Lower lobe of right lung (tissue), 2 donors: ENCODE results near the gene ESPNL. TPM values are rescaled to one million over a fixed set of nuclear protein-coding genes. Genes with fewer than 3 reads are reported as not detected.

ENCODE experiments used
- ATAC-seq, 2 donors: fragments of 200-7000 bp; cut with Tn5 transposase; one replicate each; pipeline ENCODE4 v1.9.1; 2020 to 2022; ENCODE audit warnings: mild to moderate bottlenecking in 2 of 2, moderate library complexity in 2 of 2
- DNase-seq: peaks from one replicate; pipeline ENCODE4 v3.0.0-alpha.2; 2020
- H3K27ac ChIP-seq: fragments of 200-600 bp; one replicate; pipeline ENCODE4 v1.8.0; 2022
- H3K27me3 ChIP-seq: fragments of 200-600 bp; one replicate; pipeline ENCODE4 v1.8.0; 2022; ENCODE audit warnings: low read depth
- H3K36me3 ChIP-seq: fragments of 200-600 bp; one replicate; pipeline ENCODE4 v1.8.0; 2022; ENCODE audit warnings: mild to moderate bottlenecking
- H3K4me1 ChIP-seq: fragments of 200-600 bp; one replicate; pipeline ENCODE4 v1.8.0; 2022
- H3K4me3 ChIP-seq: fragments of 200-600 bp; one replicate; pipeline ENCODE4 v1.8.0; 2022; ENCODE audit warnings: mild to moderate bottlenecking
- H3K9me3 ChIP-seq: fragments of 200-600 bp; one replicate; pipeline ENCODE4 v1.8.0; 2022
- intact Hi-C: fragments of 100-400 bp; cut with DNase I; formaldehyde crosslinking; loops from one replicate; pipeline ENCODE4 v1.11.0; 2022
- total RNA-seq: library from RNA; stranded (reverse); fragmentation: NEBNext Ultra II Directional; extraction: Animal tissue kit (Norgen Biotek cat#: 25700); gene quantifications from one replicate; pipeline ENCODE4 v1.2.1, GENCODE V29; 2021
- TF ChIP-seq, protein P1 (sequence below): fragments of 200-600 bp; IDR thresholded peaks from one replicate; pipeline ENCODE4 v1.8.0; 2022; ENCODE audit warnings: antibody characterized with exemption, mild to moderate bottlenecking
- donor health status: DM: no; HTN: yes; CAD: no; lungs with severe emphysema.

The ESPNL gene
- total RNA-seq, 1 donor from 2014 or later, result 0.09 TPM

DNA sequence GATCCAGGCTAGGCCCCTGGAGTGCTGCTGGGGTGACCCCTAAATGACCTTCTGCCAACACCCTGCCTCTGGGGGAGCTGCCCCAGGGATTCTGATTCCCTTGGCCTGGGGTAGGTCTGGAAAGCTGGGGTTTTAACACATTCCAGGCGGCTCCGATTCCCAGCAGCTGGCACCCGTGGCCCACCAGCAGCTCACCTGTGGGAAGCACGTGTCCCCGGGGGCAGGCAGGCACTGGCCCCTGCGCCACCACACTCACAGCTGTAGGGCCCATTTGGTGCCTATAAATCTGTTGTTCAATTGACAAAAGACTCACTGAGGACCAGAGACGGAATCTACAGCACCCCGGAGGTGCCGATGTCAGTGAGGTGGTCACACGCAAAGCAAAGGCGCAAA is 34.2 kb downstream of the ESPNL start:
- TF ChIP-seq, protein P1, sequence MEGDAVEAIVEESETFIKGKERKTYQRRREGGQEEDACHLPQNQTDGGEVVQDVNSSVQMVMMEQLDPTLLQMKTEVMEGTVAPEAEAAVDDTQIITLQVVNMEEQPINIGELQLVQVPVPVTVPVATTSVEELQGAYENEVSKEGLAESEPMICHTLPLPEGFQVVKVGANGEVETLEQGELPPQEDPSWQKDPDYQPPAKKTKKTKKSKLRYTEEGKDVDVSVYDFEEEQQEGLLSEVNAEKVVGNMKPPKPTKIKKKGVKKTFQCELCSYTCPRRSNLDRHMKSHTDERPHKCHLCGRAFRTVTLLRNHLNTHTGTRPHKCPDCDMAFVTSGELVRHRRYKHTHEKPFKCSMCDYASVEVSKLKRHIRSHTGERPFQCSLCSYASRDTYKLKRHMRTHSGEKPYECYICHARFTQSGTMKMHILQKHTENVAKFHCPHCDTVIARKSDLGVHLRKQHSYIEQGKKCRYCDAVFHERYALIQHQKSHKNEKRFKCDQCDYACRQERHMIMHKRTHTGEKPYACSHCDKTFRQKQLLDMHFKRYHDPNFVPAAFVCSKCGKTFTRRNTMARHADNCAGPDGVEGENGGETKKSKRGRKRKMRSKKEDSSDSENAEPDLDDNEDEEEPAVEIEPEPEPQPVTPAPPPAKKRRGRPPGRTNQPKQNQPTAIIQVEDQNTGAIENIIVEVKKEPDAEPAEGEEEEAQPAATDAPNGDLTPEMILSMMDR, result no peak
- Histone ChIP-seq H3K4me1 (peaks cover 6% of the 10 kb centered on the region), H3K4me3 (no peak overlapping the region), H3K9me3 (no peaks in the 10 kb centered on the region), H3K36me3 (no peaks in the 10 kb centered on the region), H3K27me3 (no peaks in the 10 kb centered on the region), H3K27ac (no peak overlapping the region)
- ATAC-seq (no peak), DNase-seq (peak; percentile 34)
- intact Hi-C loops, result no loop called here

DNA sequence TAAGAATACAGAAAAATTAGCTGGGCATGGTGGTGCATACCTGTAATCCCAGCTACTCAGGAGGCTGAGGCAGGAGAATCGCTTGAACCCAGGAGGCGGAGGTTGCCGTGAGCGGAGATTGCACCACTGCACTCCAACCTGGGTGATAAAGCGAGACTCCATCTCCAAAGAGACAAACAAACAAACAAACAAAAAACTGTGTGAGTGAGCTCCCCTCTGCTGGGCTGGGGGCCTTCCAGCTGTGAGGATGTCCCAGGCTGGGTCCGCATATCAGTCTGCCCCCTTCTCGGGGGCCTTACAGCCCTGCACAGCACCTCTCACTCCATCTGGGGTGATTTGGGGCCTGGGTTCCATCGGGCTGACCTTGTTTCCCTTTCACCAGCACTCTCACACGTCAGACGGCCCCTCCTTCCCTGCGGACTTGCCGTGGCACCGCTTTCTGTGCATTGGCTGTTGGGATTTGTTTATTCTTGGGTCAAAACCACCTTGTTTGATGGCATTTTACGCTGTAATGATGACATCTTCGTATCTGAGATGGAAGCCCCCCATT is 35.5 kb downstream of the ESPNL start:
- Histone ChIP-seq H3K4me3 (no peak overlapping the region), H3K36me3 (no peaks in the 10 kb centered on the region), H3K27me3 (no peaks in the 10 kb centered on the region), H3K9me3 (no peaks in the 10 kb centered on the region), H3K4me1 (peaks cover 6% of the 10 kb centered on the region), H3K27ac (no peak overlapping the region)
- intact Hi-C loops, result no loop called here
- ATAC-seq (no peak), DNase-seq (peak; percentile 21)
- TF ChIP-seq, protein P1, result no peak

DNA sequence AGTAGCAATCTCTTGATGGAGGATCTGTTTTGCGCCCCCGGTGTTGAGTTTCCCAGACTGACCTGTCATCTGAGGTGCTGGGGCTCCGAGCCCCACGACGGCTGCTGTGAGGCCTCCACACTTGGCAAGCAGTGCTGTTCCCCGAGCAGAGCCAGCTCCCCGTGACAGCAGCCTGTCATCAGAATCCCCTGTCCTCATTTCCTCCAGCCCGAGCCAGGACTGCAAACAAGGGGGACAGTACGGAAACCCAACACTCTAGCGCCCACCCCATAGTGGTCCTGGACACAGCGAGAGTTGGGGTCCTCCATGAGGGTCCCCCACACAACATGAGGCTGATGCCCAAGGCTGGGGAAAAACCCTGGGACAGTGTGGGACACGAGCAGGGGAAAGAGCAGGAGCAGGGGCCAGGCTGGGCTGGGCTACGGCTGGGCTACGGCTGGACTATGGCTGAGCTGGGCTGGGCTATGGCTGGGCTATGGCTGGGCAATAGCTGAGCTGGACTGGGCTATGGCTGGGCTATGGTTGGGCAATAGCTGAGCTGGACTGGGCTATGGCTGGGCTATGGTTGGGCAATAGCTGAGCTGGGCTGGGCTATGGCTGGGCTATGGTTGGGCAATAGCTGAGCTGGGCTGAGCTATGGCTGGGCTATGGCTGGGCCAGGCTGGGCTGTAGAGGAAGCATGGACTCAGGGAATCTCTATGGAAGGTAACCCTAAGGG is 36.8 kb downstream of the ESPNL start:
- Histone ChIP-seq H3K4me1 (peaks cover 16% of the 10 kb centered on the region), H3K27ac (no peak overlapping the region), H3K36me3 (no peaks in the 10 kb centered on the region), H3K9me3 (no peaks in the 10 kb centered on the region), H3K27me3 (no peaks in the 10 kb centered on the region), H3K4me3 (no peak overlapping the region)
- ATAC-seq (peak; percentile 34 to 39), DNase-seq (peak; percentile 77)
- TF ChIP-seq, protein P1, result no peak
- intact Hi-C loops, result no loop called here

DNA sequence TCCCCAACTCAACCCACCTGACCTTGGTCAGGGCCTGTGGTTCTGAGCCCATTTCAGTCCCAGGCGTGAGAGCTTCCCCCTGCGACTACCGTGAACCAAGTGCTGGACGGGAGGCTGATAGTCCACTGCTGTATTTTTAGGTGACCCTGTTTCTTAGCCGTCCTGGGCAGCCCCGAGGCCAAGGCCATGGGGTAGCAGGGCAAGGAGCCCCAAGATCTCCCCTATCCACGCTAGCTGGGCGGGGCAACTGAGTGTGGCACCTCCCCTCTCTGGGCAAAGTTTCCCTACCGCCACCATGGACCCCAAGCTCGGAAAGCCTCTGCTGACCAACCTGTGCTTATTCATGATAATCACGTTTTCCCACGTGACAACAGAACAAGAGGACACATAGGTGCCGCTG is 37.7 kb downstream of the ESPNL start:
- no peak for DNase-seq
- peaks cover 19% of the 10 kb centered on the region for H3K4me1 ChIP-seq
- ATAC-seq, result no peak
- no peak overlapping the region for H3K27ac ChIP-seq
- TF ChIP-seq, protein P1, result no peak
- H3K27me3 ChIP-seq, result no peaks in the 10 kb centered on the region
- H3K36me3 ChIP-seq, result no peaks in the 10 kb centered on the region
- no peaks in the 10 kb centered on the region for H3K9me3 ChIP-seq
- intact Hi-C loops, result no loop called here
- H3K4me3 ChIP-seq, result no peak overlapping the region

DNA sequence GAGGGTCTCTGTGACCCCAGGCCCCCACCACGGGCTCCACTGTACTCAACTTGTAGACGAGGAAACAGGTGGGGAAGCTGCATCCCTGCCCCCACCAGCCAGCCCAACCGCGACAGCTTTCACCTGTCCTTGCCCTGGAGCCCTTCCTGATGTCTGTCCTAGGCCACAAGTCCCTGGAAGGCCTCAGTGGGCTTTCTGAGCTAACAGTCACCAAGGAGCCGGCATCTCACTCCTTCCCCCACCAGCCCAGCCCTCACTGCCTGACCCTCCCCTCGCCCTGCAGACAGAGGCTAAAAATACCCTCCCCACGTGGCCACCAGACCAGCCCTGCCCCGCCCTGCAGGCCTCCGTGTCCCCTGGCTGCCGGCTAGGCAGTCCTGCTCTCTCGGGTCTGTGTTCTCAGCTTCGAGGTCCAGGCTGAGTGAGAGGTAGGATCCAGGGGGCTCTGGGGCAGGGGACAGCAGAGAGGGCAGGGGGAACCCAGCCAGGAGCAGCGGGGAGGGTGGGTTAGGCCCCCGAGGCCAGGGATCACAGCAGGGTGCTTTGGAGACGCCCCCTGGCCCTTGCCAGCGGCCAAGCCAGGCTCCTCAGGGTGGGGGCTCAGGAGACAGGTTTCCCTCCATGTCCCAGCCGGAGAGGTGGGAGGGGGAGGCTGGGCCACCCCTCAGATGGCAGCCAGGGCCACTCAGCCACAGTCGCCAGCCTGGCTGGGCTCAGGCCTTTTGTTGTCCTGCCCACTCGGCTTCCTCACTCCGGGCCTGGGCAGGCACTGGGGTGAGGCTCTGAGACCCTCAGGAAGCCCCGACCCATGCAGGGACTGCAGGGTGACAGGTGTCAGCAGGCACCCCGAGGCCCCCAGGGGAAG is 38.4 kb downstream of the ESPNL start, which contains the start of gene KLHL30:
Gene KLHL30 (plus strand): TSS at position 338 of the 865 bp plus-strand sequence. CDS start 2,087 bp downstream, outside the sequence.
- Histone ChIP-seq H3K27me3 (no peaks in the 10 kb centered on the region), H3K36me3 (no peaks in the 10 kb centered on the region), H3K27ac (no peak within 1 kb of the TSS), H3K9me3 (no peaks in the 10 kb centered on the region), H3K4me1 (peaks cover 19% of the 10 kb centered on the region), H3K4me3 (peak within 1 kb of the TSS; percentile 27)
- TF ChIP-seq, protein P1, result no peak
- intact Hi-C loops, result no loop called here
- DNase-seq (no peak), ATAC-seq (no peak)
